Hair follicular keratinocyte (primary cell): Measurements from ENCODE around the gene FAM151B. TPM values are rescaled to one million over a fixed set of nuclear protein-coding genes. Genes with fewer than 3 reads are reported as not detected.

Source experiments
- total RNA-seq: library from RNA; depleted of rRNA; stranded (reverse); fragments of >200 nt; gene quantifications from 2 replicates; pipeline ENCODE4 v1.2.3, GENCODE V29; 2015

FAM151B gene
- total RNA-seq = 0.19 and 1.2 TPM in 2 replicates

DNA sequence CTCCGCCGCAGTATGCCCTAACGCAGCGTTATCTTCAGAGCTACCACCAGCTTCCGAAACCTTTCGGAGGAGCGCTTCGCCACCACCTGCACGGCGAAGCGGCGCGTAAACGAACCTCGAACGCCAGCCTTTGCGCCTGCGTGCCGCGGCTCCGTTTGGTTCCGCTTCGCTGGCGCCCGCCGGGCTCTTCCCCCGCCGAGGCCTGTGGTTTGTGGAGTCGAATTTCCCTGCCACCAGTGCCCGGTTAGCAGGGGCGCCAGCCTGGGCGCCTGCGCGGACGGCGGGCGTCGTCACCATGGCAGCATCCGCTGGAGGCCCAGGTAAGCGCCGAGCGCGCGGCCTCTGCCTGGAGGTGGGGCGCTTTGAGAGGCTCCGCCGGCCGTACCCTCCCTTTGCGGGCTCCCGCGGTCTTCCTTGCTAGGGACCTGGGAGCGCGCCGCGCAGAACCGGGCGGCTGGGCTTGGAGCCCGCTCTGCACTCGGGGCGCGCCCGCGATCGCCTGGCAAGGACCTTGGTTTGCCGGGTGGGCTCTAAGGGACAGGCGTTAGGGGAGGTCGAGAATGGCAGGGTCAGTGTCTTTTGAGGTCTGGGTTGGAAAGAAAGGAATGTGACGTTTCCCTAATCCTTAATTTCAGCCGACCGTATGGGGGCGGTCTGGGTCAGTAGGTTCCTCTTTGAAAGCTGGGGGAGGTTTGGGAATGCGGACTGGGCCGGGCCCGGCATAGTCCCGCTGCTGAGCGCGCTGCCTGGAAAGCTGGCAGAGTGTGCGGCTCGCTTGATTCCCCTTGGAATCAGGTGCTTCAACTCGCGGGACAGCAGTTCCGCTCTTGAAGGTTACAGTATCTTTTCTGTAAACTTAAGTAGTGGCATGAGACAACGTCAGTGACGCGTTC is at the start of gene FAM151B:
Gene FAM151B (plus strand): TSS at position 272 of the 893 bp plus-strand sequence. CDS start 24 bp downstream, at position 296.

DNA sequence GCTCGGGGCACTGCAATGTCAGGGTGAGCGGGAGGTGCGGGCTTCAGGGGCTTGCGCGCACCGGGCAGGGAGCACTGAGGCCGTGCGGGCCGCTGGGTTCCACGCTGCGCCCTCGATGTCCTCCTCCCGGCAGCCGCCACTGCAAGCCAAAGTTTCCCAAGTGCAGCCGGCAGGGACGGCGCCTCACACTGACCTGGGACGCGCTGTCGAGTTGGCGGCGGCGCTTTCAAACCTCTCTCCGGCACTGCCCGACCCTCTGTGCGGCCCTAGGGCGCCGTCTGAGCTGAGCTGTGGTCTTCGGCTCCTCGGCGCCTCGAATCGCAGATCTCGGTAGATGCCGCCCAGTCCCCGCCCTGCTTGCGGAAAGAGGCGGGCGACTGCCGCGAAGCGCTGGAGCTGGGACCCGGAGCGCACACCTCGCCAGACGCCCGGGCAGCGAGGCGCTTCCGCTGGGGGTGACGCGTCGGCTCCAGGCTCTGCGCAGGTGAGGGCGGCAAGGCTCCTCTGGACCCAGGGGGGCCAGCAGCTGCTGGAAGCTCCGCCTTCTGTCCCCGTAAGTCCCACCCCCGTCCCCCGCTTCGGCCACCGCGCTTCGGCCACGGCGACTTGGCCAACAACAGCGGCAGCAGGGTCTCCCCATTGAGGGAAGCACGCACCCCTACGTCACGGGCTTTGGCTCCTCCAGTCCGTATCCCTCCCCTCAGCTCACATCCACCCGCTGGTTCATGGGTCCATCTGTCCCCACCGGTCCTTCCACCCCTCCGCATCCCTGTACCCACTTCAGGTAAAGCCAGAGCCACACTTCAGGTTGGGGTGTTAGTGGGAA is 82.3 kb downstream of the FAM151B start, which contains the start of gene ANKRD34B:
Gene ANKRD34B (minus strand): TSS at position 320 of the 826 bp plus-strand sequence. CDS start 10,261 bp downstream, outside the sequence.

Other genes with a start within 250 kb of the FAM151B start
- 16.3 and 21.3 TPM in 2 replicates for gene SERINC5, start 232.1 kb upstream of the FAM151B start, total RNA-seq
- gene SPZ1, start 168.1 kb upstream of the FAM151B start, total RNA-seq = not detected in 2 replicates
- gene ZFYVE16, start 80.0 kb upstream of the FAM151B start, total RNA-seq = 11.7 and 13.1 TPM in 2 replicates
- gene ANKRD34B, start 82.2 kb downstream of the FAM151B start, total RNA-seq = not detected in 2 replicates
- 9.3 and 12.4 TPM in 2 replicates for gene MSH3, start 166.6 kb downstream of the FAM151B start, total RNA-seq
- 14.0 and 45.8 TPM in 2 replicates for gene DHFR, start 166.9 kb downstream of the FAM151B start, total RNA-seq